Measurements from ENCODE around the gene RPL7A.
"Not testable (repeated sequence)": the region's sequence is repeated elsewhere in the genome, so short reads cannot be mapped to it uniquely, and the experiment has no call there.

Gene RPL7A

GRCh38 chr9:133347985-133348717, at the start of gene RPL7A, which contains the start of gene MED22:
RPL7A (plus strand) TSS chr9:133348218; CDS start chr9:133348244, 26 bp downstream.
MED22 (minus strand) TSS chr9:133348131; CDS start chr9:133346662, 1,469 bp downstream.
- Histone ChIP-seq H3K27me3 (ENCODE audit: insufficient read depth, low read length) (no peaks in the 10 kb centered on the region), H3K27ac (ENCODE audit: low read depth, low read length) (peak within 1 kb of the TSS; percentile 93), H2AFZ (ENCODE audit: low read length, unreplicated experiment) (no peak within 1 kb of the TSS), H3K79me2 (ENCODE audit: control insufficient read depth, insufficient read depth, low read length, unreplicated experiment) (peaks cover 49% of the 10 kb centered on the region), H3K36me3 (ENCODE audit: insufficient read depth, low read length) (peaks cover 47% of the 10 kb centered on the region), H3K4me1 (ENCODE audit: control insufficient read depth, insufficient read depth, low read length, unreplicated experiment) (peaks cover 35% of the 10 kb centered on the region), H3K4me3 (ENCODE audit: low read depth, low read length) (peak within 1 kb of the TSS; percentile 99)

GRCh38 chr9:133299996-133300395, 48.0 kb upstream of the RPL7A start:
- not testable (repeated sequence) for H3K4me1 ChIP-seq (ENCODE audit: control insufficient read depth, insufficient read depth, low read length, unreplicated experiment); H3K27ac ChIP-seq (ENCODE audit: low read depth, low read length); H2AFZ ChIP-seq (ENCODE audit: low read length, unreplicated experiment); H3K36me3 ChIP-seq (ENCODE audit: insufficient read depth, low read length); H3K79me2 ChIP-seq (ENCODE audit: control insufficient read depth, insufficient read depth, low read length, unreplicated experiment); H3K4me3 ChIP-seq (ENCODE audit: low read depth, low read length)
- H3K27me3 ChIP-seq (ENCODE audit: insufficient read depth, low read length), result peaks cover 73% of the 10 kb centered on the region

- no peak overlapping the region for H2AFZ ChIP-seq (ENCODE audit: low read length, unreplicated experiment)
- no peaks in the 10 kb centered on the region for H3K4me1 ChIP-seq (ENCODE audit: control insufficient read depth, insufficient read depth, low read length, unreplicated experiment)
- H3K27me3 ChIP-seq (ENCODE audit: insufficient read depth, low read length), result peaks cover 74% of the 10 kb centered on the region
- H3K27ac ChIP-seq (ENCODE audit: low read depth, low read length), result no peak overlapping the region
- no peak overlapping the region for H3K4me3 ChIP-seq (ENCODE audit: low read depth, low read length)
- no peaks in the 10 kb centered on the region for H3K36me3 ChIP-seq (ENCODE audit: insufficient read depth, low read length)
- H3K79me2 ChIP-seq (ENCODE audit: control insufficient read depth, insufficient read depth, low read length, unreplicated experiment), result no peaks in the 10 kb centered on the region
Measured at GRCh38 chr9:133301253-133302230, 46.5 kb upstream of the RPL7A start.

GRCh38 chr9:133303266-133304157, 44.5 kb upstream of the RPL7A start:
- Histone ChIP-seq H3K27ac (ENCODE audit: low read depth, low read length) (no peak overlapping the region), H3K79me2 (ENCODE audit: control insufficient read depth, insufficient read depth, low read length, unreplicated experiment) (no peaks in the 10 kb centered on the region), H3K4me3 (ENCODE audit: low read depth, low read length) (no peak overlapping the region), H3K4me1 (ENCODE audit: control insufficient read depth, insufficient read depth, low read length, unreplicated experiment) (no peaks in the 10 kb centered on the region), H3K27me3 (ENCODE audit: insufficient read depth, low read length) (peaks cover 73% of the 10 kb centered on the region), H2AFZ (ENCODE audit: low read length, unreplicated experiment) (no peak overlapping the region), H3K36me3 (ENCODE audit: insufficient read depth, low read length) (no peaks in the 10 kb centered on the region)

DNA sequence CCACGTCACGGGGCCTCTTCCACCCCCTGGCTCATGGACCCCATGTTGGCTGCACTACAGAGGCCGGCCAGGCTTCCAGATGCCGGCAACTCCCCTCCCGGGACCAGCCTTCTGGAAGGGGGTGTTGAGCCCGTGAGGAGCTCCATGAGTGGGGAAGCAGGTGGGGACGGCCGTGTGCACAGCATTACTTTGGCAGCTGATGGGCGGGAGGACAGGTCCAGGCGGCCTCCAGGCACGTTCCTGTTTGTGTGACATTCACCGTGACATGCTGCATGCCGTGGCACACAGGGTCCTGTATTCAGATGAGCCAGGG, 43.9 kb upstream of the RPL7A start:
- H3K4me1 ChIP-seq (ENCODE audit: control insufficient read depth, insufficient read depth, low read length, unreplicated experiment), result no peaks in the 10 kb centered on the region
- peaks cover 74% of the 10 kb centered on the region for H3K27me3 ChIP-seq (ENCODE audit: insufficient read depth, low read length)
- no peak overlapping the region for H2AFZ ChIP-seq (ENCODE audit: low read length, unreplicated experiment)
- no peaks in the 10 kb centered on the region for H3K79me2 ChIP-seq (ENCODE audit: control insufficient read depth, insufficient read depth, low read length, unreplicated experiment)
- H3K27ac ChIP-seq (ENCODE audit: low read depth, low read length), result no peak overlapping the region
- H3K4me3 ChIP-seq (ENCODE audit: low read depth, low read length), result no peak overlapping the region
- no peaks in the 10 kb centered on the region for H3K36me3 ChIP-seq (ENCODE audit: insufficient read depth, low read length)

- no peak overlapping the region for H3K4me3 ChIP-seq (ENCODE audit: low read depth, low read length)
- peaks cover 75% of the 10 kb centered on the region for H3K27me3 ChIP-seq (ENCODE audit: insufficient read depth, low read length)
- H3K27ac ChIP-seq (ENCODE audit: low read depth, low read length), result no peak overlapping the region
- H2AFZ ChIP-seq (ENCODE audit: low read length, unreplicated experiment), result no peak overlapping the region
- H3K36me3 ChIP-seq (ENCODE audit: insufficient read depth, low read length), result no peaks in the 10 kb centered on the region
- no peaks in the 10 kb centered on the region for H3K79me2 ChIP-seq (ENCODE audit: control insufficient read depth, insufficient read depth, low read length, unreplicated experiment)
- H3K4me1 ChIP-seq (ENCODE audit: control insufficient read depth, insufficient read depth, low read length, unreplicated experiment), result no peaks in the 10 kb centered on the region
Measured at GRCh38 chr9:133304477-133305377, 43.3 kb upstream of the RPL7A start.

DNA sequence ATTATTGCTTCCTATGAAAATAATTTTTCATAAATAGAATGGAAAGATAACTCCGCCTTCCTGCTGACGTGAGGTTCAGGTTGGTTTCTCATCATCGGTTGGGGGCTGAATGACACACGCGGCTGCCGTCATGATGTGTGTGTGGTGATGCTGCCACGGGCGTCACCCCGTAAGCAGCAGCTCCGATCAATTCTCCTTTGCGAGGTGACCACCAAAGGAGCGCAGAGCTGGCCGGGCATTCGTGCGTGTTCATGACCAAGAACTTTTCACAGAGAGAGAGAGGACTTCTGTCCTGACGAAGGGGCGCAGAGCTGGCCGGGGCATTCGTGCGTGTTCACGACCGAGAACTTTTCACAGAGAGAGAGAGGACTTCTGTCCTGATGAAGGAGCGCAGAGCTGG, 42.3 kb upstream of the RPL7A start:
- Histone ChIP-seq H2AFZ (ENCODE audit: low read length, unreplicated experiment) (no peak overlapping the region), H3K4me3 (ENCODE audit: low read depth, low read length) (no peak overlapping the region), H3K27me3 (ENCODE audit: insufficient read depth, low read length) (peaks cover 73% of the 10 kb centered on the region), H3K4me1 (ENCODE audit: control insufficient read depth, insufficient read depth, low read length, unreplicated experiment) (no peaks in the 10 kb centered on the region), H3K79me2 (ENCODE audit: control insufficient read depth, insufficient read depth, low read length, unreplicated experiment) (no peaks in the 10 kb centered on the region), H3K36me3 (ENCODE audit: insufficient read depth, low read length) (no peaks in the 10 kb centered on the region), H3K27ac (ENCODE audit: low read depth, low read length) (no peak overlapping the region)

GRCh38 chr9:133306242-133307204, 41.5 kb upstream of the RPL7A start:
- no peak overlapping the region for H3K4me3 ChIP-seq (ENCODE audit: low read depth, low read length)
- H3K79me2 ChIP-seq (ENCODE audit: control insufficient read depth, insufficient read depth, low read length, unreplicated experiment), result no peaks in the 10 kb centered on the region
- H3K27me3 ChIP-seq (ENCODE audit: insufficient read depth, low read length), result peaks cover 65% of the 10 kb centered on the region
- H3K4me1 ChIP-seq (ENCODE audit: control insufficient read depth, insufficient read depth, low read length, unreplicated experiment), result no peaks in the 10 kb centered on the region
- no peaks in the 10 kb centered on the region for H3K36me3 ChIP-seq (ENCODE audit: insufficient read depth, low read length)
- H2AFZ ChIP-seq (ENCODE audit: low read length, unreplicated experiment), result no peak overlapping the region
- H3K27ac ChIP-seq (ENCODE audit: low read depth, low read length), result no peak overlapping the region

GRCh38 chr9:133307301-133307700, 40.7 kb upstream of the RPL7A start:
- Histone ChIP-seq H3K4me3 (ENCODE audit: low read depth, low read length) (no peak overlapping the region), H3K4me1 (ENCODE audit: control insufficient read depth, insufficient read depth, low read length, unreplicated experiment) (no peaks in the 10 kb centered on the region), H3K36me3 (ENCODE audit: insufficient read depth, low read length) (no peaks in the 10 kb centered on the region), H2AFZ (ENCODE audit: low read length, unreplicated experiment) (no peak overlapping the region), H3K79me2 (ENCODE audit: control insufficient read depth, insufficient read depth, low read length, unreplicated experiment) (no peaks in the 10 kb centered on the region), H3K27me3 (ENCODE audit: insufficient read depth, low read length) (peaks cover 57% of the 10 kb centered on the region), H3K27ac (ENCODE audit: low read depth, low read length) (no peak overlapping the region)

Measured in ACC112 (cell line).